GM21526 (cell line): ENCODE results near the gene SDSL.

Experiments
- ATAC-seq: cut with Tn5 transposase; IDR thresholded peaks from one replicate; pipeline ENCODE4 v1.9.1; 2021; ENCODE audit warnings: moderate library complexity; ENCODE audit not compliant: unreplicated experiment, low FRiP score

The SDSL gene

DNA sequence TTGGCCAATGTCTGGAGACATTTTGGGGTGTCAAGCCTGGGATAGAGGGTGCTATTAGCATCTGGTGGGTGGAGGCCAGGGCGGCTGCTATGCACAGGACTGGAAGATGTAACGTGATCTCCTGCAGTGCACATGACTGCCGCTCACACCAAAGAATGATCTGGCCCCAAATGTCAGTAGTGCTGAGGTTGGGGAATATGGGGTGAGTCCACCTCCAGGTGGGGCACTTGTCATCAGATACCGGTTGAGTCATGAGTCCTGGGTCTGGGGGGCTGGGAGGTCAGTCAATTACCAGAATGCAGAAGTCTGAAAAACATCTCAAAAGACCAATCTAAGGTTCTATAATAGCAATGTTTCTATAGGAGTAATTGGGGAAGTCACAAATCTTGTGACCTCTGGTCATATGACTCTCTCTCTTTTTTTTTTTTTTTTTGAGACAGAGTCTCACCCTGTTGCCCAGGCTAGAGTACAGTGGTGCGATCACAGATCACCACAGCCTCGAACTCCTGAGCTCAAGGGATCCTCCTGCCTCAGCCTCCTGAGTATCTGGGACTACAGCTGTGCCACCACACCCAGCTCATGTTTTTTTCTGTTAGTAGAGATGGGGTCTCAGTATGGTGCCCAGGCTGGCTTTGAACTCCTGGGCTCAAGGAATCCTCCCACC lies 6.0 kb upstream of the SDSL start:
- no peak for ATAC-seq

DNA sequence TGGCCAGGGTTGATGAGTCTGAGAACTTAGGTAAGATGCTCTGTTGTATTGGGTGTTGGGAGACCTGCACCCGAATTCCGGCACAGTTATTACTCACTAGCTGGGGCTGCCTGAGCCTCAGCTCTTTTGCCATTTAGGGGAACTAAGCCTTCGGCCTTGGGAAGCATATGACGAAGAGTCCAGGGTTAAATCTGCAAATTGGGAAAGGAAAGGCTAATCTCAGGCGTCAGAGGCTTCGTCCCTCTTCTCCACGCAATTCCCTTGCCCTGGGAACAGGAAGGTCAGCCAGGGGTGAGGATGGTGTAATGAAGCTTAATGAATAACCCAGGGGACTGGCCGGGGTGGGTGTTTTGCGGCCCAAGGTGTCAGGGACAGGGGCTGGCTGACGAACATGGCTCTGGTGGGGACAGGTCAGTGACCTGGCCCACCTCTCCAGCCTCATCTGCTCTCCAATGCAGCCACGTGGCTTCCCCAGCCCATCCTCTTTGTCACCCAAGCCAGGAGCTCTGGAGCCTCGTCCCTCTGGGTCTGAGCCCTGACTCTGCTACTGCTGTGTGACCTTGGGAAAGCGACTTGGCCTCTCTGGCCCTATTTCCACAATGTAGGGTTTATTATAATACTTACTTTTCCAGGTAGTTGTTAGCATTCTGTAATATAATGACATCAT lies 3.8 kb upstream of the SDSL start:
- ATAC-seq: no peak

DNA sequence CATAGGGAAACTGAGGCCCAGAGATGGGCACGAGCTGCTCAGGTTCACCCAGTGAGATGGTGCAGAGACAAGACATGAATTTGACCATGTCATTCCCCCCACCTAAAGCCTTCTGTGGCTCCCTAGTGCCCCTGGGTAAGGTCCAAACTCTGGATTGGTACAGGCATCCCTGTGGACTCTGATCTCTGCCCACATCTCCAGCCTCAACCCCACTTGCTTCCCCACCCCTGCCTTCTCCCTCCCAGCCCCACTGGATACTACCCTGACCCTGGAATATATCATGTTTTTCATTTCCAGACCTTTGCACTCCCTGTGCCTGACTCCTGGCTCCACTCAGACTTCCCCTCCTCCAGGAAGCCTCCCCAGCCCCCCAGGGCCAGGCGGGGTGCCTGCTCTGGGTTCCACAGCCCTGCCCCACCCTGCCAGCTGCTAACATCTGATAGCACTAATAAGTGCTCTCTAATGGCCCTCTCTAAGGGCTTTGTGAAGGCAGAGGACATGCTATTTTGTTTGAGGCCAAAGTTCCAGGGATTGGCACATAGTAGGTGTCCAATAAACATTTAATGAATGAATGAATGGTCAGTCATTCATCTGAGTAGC lies 1.1 kb upstream of the SDSL start:
- ATAC-seq: no peak

DNA sequence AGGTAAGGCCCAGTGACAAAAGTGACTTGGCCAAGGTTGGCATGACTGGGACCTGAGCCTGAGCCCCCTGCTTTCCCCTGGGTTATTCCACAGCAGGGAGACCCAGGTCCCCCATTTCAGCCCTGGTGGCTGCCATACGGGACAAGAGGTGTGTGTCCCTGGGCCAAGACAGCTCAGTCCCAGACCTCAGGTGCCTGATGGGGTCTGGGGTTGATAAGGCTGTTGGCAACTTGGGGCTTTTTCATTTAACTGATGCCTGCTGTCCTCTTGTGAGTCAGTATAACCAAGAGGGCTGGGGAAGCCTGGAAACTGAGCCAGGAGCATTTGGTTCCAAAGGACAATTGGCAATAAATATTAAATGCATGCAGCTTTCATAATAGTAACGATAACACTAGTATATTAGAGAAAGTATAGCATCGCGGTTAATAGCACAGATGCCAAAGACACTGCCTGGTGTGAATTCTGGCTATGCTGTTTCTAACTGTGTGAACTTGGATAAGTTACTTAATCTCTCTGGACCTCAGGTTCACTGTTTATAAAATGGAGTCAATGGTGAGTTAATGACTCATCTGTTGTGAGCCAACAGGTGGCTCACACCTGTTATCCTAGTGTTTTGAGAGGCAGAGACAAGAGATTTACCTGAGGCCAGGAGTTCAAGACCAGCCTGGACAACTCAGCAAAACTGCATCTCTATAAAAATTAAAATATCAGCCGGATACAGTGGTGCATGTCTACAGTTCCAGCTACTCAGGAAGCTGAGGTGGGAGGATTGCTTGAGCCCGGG lies 898 bp downstream of the SDSL start:
- no peak for ATAC-seq

DNA sequence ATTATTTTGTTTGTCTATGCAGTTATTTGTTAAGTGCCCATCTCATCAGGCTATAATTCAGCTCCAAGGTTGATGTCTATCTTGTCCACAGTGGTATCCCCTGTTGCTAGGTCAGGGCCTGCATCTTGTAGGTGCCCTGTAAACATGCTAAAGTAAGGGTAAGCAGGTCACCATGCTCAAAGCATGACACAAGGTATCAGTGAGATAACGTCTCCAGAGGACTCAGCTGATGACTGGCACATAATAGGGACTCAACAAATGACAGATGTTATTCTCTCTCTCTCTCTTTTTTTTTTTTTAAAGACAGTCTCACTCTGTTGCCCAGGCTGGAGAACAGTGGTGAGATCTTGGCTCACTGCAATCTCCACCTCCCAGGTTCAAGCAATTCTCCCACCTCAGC lies 2.3 kb downstream of the SDSL start:
- ATAC-seq: no peak

DNA sequence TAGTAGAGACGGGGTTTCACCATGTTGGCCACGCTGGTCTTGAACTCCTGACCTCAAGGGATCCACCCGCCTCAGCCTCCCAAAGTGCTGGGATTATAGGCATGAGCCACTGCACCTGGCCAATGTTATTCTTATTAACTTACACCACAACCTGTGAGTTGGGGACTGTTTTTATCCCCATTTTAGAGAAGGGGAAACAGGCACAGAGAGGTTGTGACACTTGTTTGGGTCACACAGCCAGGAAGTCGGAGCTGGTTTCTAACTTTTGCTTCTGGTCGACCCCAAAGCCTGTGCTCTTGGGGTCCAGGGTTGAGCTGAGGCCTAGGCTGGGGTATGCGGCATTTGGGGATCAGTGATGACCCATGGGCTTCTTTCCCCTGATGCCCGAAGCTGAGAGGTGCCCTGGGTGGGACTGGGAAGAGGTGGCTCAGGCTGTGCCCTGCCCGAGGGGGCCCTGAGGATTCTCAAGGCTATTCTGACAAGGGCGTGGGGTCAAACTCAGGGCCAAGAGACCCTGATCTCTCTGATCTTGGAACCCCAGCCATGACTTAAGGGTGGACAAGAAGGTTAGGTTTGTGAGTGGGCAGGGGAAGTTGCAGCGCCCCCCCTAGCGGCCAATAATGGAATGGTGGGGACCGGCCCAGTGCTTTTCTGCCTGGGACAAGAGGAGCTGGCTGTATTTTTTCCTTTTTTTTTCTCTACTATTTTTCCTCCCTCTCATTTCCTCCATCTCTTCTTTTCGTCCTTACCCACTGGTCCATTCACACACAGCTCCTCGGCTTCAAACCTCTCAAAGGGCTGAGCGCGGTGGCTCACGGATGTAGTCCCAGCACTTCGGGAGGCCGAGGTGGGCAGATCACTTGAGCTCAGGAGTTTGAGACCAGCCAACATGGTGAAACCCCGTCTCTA lies 3.0 kb downstream of the SDSL start:
- ATAC-seq: no peak

DNA sequence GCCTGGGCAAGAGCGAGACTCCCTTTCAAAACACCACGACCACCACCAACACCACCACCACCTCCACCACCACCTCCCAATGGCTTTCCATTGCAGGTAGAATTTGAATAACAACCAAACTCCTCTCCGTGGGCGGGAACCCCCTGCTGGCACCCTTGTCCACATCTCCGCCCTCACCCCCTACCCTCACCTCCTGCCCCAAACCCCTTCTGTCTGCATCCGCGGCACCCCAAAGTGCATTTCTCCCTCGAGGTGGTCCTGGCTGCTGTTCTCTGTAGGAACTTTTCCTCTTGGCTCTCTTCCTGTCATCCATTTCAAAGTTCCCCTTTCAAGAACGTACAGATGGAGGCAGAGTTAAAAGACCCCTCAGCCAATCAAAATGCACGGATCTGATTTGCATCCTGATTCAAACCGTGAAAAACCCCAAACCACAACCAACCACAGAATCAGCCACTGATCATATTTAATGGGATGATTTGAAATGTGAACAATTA lies 3.8 kb downstream of the SDSL start:
- ATAC-seq: no peak

DNA sequence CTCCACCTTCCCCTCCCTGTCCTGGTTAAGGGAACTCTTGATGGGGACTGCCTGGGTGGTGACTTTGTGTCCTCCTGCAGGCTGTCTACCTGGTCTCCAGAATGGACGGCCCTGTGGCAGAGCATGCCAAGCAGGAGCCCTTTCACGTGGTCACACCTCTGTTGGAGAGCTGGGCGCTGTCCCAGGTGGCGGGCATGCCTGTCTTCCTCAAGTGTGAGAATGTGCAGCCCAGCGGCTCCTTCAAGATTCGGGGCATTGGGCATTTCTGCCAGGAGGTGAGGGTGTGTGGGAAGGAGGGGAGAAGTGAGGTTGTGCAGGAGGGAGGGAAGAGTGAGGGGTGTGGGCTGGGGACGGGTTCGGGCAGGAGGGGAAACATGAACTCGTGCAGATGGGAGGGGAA lies 5.7 kb downstream of the SDSL start:
- no peak for ATAC-seq

DNA sequence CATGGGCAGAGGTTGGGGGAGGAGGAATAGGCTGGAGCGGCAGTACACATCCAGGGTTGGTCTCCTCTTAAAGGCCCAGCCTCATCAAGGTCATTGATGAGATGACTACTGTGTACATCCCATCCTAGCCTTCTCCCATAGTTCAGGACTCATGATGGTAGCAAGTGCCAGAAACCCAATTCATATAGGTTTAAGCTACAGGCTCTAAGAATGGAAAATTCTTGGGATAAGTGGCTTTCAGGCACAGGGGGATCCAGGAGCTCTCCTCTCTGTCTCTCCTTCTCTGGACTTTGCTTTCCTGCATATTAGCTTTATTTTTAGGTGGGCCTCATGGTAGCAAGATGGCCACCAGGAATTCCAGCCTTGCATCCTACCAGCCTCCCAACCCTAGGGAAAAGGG lies 6.3 kb downstream of the SDSL start:
- no peak for ATAC-seq

DNA sequence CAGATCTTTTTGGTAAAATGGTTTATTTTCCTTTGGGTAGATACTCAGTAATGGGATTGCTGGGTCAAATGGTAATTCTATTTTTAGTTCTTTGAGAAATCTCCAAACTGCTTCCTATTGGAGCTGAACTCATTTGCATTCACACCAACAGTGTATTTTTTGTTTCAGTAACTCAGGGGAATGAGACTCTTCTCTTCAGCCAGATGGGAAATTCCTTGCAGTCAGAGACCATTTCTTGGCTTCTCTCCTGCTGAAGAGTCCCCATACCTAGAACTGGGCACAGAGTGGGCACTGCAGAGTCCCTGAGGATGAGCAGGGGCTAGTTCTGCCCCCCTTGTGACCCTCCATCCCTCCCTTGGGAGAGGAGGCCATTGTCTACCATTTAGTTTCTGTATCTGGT lies 10.8 kb downstream of the SDSL start:
- ATAC-seq: no peak

DNA sequence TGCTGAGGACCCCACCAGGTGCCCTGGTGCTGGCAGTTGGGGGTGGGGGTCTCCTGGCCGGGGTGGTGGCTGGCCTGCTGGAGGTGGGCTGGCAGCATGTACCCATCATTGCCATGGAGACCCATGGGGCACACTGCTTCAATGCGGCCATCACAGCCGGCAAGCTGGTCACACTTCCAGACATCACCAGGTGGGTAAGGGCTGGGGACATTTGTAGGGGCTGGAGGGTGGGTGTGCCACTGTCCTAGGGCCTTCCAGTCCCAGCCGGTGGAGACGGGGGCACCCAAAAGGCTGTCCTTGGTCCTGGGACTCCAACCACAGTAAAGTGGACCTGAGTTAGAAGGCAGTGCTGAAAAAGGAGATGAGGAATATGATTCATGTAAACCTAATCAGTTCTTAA lies 13.2 kb downstream of the SDSL start:
- ATAC-seq: no peak

DNA sequence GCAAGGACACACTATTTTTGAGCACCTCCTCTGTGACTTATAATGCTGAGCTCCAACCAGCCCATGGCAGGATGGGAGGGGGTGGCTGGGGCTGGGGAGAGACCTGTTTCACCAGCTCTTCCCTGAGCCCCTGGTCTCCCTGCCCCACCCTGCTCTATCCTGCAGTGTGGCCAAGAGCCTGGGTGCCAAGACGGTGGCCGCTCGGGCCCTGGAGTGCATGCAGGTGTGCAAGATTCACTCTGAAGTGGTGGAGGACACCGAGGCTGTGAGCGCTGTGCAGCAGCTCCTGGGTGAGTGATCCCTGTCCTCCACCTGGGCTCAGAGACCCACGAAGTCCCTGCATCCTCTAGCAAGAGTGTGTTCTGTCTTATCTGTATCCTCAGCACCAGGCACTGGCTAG lies 14.4 kb downstream of the SDSL start:
- ATAC-seq: no peak

DNA sequence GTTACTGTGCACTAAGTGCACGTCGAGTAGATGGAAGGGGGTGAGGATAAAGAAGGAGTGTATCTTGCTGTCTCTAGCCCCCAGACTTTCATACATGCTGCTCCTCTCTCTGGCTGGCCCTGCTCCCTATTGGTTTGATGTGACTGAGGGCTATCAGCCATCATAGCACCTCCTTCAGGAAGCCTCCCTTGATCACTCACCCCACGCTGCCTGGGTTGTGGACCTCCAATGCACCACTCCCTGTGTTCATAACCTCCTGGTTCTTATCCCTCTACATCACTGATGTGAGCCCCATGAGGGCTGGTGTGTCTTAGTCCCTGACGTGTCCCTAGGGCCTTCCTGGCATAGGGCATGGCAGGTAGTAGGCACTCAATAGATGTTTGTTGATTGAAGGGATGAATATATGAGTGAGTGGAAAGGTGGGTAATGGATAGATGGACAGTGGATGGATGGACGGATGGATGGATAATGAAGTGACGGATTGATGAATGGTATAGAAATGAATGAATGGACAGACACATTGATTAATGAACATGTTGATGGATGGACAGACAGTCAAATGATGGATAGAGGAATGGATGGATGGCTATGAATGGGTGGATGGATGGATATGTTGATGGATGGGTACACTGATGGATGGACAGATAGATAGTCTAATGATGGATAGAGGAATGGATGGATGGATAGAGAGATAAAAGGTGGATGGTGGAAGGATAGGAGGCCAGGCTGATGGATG lies 15.0 kb downstream of the SDSL start:
- ATAC-seq: no peak

DNA sequence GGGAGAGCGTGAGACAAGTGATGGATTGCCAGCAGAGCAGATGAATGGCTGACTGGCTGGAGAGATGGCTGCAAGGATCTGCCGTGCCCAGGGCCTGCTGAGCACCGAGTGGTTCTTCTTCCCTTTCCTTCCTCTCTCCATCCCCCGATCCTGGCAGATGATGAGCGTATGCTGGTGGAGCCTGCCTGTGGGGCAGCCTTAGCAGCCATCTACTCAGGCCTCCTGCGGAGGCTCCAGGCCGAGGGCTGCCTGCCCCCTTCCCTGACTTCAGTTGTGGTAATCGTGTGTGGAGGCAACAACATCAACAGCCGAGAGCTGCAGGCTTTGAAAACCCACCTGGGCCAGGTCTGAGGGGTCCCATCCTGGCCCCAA lies 15.5 kb downstream of the SDSL start:
- ATAC-seq: no peak

DNA sequence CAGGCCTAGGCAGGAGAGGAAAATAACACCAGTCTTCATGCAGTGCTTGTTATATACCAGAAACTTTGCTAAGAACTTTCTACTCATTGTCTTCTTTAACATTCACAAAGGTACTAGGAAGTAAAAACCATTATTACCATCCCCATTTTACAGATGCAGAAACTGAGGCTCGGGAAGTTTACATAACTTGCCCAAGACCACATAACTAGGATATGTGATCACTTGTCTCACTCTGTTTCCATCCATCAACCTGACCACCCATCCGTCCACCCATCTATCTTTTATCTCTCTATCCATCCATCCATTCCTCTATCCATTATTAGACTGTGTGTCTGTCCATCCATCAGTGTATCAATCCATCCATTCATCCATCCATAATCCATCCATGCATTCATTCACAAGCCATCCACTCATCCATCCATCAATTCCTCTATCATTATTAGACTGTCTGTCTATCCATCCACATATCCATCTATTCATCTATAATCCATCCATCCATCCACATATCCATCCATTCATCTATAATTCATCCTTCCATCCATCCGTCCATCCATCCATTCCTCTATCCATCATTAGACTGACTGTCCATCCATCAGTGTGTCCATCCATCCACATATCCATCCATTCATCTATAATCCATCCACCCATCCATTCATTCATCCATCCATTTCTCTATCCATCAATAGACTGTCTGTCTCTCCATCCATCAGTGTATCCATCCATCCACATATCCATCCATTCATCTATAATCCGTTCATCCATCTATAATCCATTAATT lies 16.5 kb downstream of the SDSL start:
- no peak for ATAC-seq

DNA sequence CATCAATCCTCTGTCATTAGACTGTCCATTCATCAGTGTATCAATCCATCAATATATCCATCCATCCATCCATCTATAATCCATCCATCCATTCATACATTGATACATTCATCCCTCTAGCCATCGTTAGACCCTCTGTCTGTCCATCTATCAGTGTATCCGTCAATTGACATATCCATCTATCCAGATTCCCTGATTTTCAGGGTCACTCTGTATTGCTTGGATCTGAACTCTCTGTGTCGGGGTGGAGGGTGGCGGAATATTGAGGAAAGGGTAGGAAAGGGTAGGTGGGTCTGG lies 17.1 kb downstream of the SDSL start:
- no peak for ATAC-seq

DNA sequence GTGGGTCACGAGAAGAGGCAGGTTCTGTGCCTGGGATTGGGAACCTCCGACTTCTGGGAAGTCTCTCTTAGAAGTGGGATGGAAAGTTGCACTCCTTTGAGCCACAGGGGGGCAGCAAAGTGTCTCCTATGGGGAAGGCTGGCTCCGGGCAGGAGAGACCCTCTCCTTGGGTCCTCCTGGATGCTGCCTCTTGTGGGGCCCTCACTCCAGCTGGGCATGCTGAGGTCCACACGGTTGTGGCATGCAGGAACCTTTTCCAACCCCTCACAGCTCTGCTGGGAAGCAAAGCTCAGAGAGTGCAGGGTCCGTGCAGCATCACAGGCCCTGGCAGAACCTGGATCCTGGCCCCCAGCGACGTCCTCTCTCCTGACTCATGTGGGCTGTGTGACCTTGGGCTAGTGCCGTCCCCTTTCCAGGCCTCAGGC lies 17.4 kb downstream of the SDSL start:
- no peak for ATAC-seq

DNA sequence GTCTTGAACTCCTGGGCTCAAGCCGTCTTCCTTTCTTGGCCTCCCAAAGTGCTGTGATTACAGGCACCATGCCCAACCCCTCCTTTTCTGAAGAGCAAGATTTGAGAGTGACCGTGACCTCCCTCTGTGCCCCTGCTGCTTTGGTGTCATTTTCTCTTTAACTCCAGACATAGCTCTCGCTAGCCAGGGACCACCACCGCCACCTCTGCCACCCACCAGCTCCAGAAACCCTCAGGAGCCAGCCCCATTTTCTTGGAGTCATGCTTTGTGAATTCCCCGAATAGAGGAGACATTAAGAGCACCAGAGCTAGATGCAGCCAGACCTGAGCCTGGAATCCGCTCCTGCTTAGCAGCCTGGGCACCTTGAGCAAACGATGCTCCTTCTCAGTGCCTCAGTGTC lies 18.2 kb downstream of the SDSL start:
- ATAC-seq: no peak
